Psoas muscle (tissue), 8 donors: Measurements from ENCODE around the gene TIMP1. TPM values are rescaled to one million over a fixed set of nuclear protein-coding genes. Genes with fewer than 3 reads are reported as not detected.

Experiments
- ATAC-seq, 4 donors: fragments of 200-7000 bp; cut with Tn5 transposase; one replicate each; pipeline ENCODE4 v1.9.1; 2020; ENCODE audit warnings: moderate library complexity in 3 of 4, mild to moderate bottlenecking in 2 of 4
- DNase-seq, 2 donors: peaks; one replicate each; pipeline ENCODE4 v3.0.0-alpha.2; 2020
- H3K27ac ChIP-seq: fragments of 200-600 bp; one replicate; pipeline ENCODE4 v1.8.0; 2022
- H3K27me3 ChIP-seq, 3 donors: fragments of 200-600 bp in 1 of 3; one replicate each; pipeline versions ENCODE4 v1.6.1 to v1.8.0; 2013 to 2022; ENCODE audit warnings: low read length in 2 of 3, mild to moderate bottlenecking in 2 of 3, moderate library complexity in 1 of 3; ENCODE audit not compliant: insufficient read depth in 3 of 3
- H3K36me3 ChIP-seq, 2 donors: fragments of 200-600 bp in 1 of 2; one replicate each; pipeline versions ENCODE4 v1.6.1 to v1.8.0; 2013 to 2022; ENCODE audit warnings: low read depth in 1 of 2, mild to moderate bottlenecking in 1 of 2, moderate library complexity in 1 of 2; ENCODE audit not compliant: insufficient read depth in 1 of 2
- H3K4me1 ChIP-seq: fragments of 200-600 bp; one replicate; pipeline ENCODE4 v1.8.0; 2022
- H3K4me3 ChIP-seq: fragments of 200-600 bp; one replicate; pipeline ENCODE4 v1.8.0; 2022; ENCODE audit warnings: mild to moderate bottlenecking
- H3K9me3 ChIP-seq: fragments of 200-600 bp; one replicate; pipeline ENCODE4 v1.8.0; 2022
- CTCF ChIP-seq: fragments of 200-600 bp; IDR thresholded peaks from one replicate; pipeline ENCODE4 v1.8.0; 2022; ENCODE audit warnings: antibody characterized with exemption
- WGBS, 3 donors: extraction: QIAGEN DNeasy Blood & Tissue Kit; methylation state at CpG; one replicate each; pipeline versions ENCODE4 v1.1.6 to v1.1.7; 2013; 5-methylcytosine and 5-hydroxymethylcytosine counted together
- intact Hi-C, 2 donors: fragments of 100-400 bp; cut with DNase I; formaldehyde crosslinking; loops; one replicate each; pipeline versions ENCODE4 v1.11.0 to v1.14.2; 2022
- polyA plus RNA-seq, 3 donors: library from polyadenylated mRNA; stranded (reverse); fragments of 200-250 nt; gene quantifications; one replicate each; pipeline ENCODE4 v1.2.3, GENCODE V29; 2013
- total RNA-seq, 4 donors: library from RNA; stranded (reverse); fragmentation: NEBNext Ultra II Directional in 2 of 4; extraction: Animal tissue kit (Norgen Biotek cat#: 25700) in 2 of 4; gene quantifications; one replicate each; pipeline versions ENCODE4 v1.2.1 to v1.2.4, GENCODE V29; 2021 to 2023
- donor health status: healthy with polysubstance abuse.
- donor health status: DM: no; HTN: no; CAD: no; lungs with moderate emphysema.
- donor health status: Bipolar disorder and iron deficiency.
- donor health status: healthy.
- donor health status: DM: yes; HTN: yes; CAD: no.
- donor health status: DM: no; HTN: no; CAD: no.
- donor health status: DM: no; HTN: no; CAD: no.
- donor health status: DM: yes; HTN: yes; CAD: no.

Gene TIMP1
- total and polyA plus RNA-seq, 7 donors, result 15.7 to 190 (median 36.2) TPM

- no peak for TF ChIP-seq CTCF
- Histone ChIP-seq H3K27me3 (peaks cover 0 to 12% (median 1%) of the 10 kb centered on the region in 3 donors), H3K4me1 (no peaks in the 10 kb centered on the region), H3K36me3 (peaks cover 0 to 33% of the 10 kb centered on the region in 2 donors), H3K9me3 (no peaks in the 10 kb centered on the region), H3K27ac (no peak overlapping the region), H3K4me3 (no peak overlapping the region)
- 47 to 95% (median 53%) methylated on average over 4 to 9 of the region's 9 CpGs for WGBS, 3 donors
- ATAC-seq, result peak; percentile 15 to 41 (median 30)
- intact Hi-C loops, result no loop called here
- DNase-seq, result no peak
Observed at GRCh38 chrX:47572773-47573340, 9.4 kb upstream of the TIMP1 start.

DNA sequence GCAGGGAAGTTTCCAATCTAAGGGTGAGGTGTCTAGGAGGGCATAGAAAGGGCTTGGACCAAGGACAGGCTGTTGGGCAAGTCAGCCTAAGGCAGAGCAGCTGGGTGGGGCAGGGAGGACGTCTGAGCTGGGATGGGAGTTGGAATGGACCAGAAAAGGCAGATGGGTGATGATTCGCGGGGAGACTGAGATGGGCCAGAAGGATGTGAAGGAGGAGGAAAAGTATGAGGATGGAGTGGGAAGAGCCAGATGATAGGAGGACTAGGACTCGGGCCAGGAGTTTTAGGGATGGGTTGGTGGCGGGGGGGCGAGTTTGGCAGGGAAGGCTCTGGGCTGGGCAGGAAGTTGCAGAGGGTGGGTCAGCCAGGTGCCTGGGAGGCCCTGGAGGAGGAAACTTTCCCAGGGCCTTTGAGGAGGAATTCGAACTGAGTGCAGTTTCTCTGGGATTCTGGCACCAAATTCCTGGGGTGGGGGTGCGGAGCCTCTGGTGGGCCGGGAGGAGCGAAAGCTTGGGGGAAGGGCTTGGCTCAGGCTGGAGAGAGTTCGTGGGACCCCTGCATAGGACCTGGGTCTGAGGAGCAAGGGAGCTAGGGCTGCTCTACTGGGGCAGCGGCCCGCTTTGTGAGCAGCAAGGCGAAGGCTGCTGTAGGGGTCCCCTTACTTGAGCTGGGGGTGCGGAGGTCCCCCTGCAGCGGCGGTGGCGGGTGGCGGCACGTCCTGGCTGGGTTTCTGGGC, 8.7 kb upstream of the TIMP1 start:
- no peaks in the 10 kb centered on the region for H3K4me1 ChIP-seq
- peaks cover 0 to 26% of the 10 kb centered on the region in 2 donors for H3K36me3 ChIP-seq
- intact Hi-C loops, result no loop called here
- DNase-seq (no peak), ATAC-seq (peak; percentile 23 to 41 (median 36))
- peak overlapping the region; percentile 21 for H3K27ac ChIP-seq
- peak overlapping the region; percentile 36 for H3K4me3 ChIP-seq
- no peaks in the 10 kb centered on the region for H3K9me3 ChIP-seq
- TF ChIP-seq CTCF, result no peak
- 13 to 25% (median 15%) methylated on average over 11 to 20 of the region's 20 CpGs for WGBS, 3 donors
- H3K27me3 ChIP-seq, result peaks cover 0 to 17% (median 1%) of the 10 kb centered on the region in 3 donors

- Histone ChIP-seq H3K4me3 (peak overlapping the region; percentile 36), H3K4me1 (no peaks in the 10 kb centered on the region), H3K36me3 (peaks cover 0 to 20% of the 10 kb centered on the region in 2 donors), H3K27ac (peak overlapping the region; percentile 21), H3K27me3 (peaks cover 0 to 20% (median 1%) of the 10 kb centered on the region in 3 donors), H3K9me3 (no peaks in the 10 kb centered on the region)
- DNase-seq, result no peak
- ATAC-seq, result peak; percentile 12 to 45 (median 25)
- WGBS, 3 donors, result 0 to 26% (median 4%) methylated on average over 3 to 37 of the region's 41 CpGs
- intact Hi-C loops, result no loop called here
- TF ChIP-seq CTCF, result no peak
Observed at GRCh38 chrX:47574076-47574546, 8.1 kb upstream of the TIMP1 start.

DNA sequence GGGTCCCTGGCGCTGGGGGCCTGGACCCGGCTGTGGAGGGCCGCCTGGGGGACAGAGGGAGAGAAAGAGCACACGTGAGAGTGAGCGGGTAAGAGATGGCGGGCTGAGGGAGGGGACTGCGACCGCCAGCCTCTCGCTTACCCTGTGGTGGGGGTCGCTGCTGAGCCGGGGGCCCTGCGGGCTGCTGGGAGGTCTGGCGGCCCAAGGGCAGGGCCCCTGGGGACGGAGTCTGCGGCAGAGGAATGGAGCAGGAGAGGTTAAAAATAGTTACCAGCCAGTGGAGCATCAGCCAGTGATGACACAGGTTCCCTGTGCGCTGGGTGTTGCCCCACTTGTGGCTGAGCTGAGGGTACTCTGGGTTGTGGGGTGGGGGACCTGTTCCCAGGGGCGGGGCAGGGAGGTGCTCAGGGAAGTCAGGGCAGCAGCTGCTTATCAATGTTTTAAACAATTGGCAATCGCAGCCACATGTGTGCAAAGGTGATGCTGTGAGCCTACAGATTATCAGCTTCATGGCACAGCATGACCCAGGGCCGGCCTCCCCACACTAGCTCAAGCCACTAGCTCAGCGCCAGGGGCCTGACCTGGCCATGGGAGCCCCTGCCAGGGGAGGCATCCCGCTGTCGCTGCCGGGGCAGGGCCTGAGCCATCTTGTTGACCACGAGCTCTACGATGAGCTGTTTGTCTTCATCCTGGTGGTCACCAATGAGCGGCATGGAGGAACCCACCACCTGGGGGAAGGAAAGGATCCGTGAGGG, 7.5 kb upstream of the TIMP1 start:
- Histone ChIP-seq H3K4me1 (no peaks in the 10 kb centered on the region), H3K27me3 (peaks cover 0 to 22% (median 1%) of the 10 kb centered on the region in 3 donors), H3K36me3 (peaks cover 0 to 14% of the 10 kb centered on the region in 2 donors), H3K27ac (peak overlapping the region; percentile 21), H3K4me3 (peak overlapping the region; percentile 36), H3K9me3 (no peaks in the 10 kb centered on the region)
- 48 to 56% (median 49%) methylated on average over 22 to 27 of the region's 27 CpGs for WGBS, 3 donors
- intact Hi-C loops, result no loop called here
- no peak for TF ChIP-seq CTCF
- peak in 3 of 4 donors; percentile 4 to 51 (median 28) for ATAC-seq
- no peak for DNase-seq
